Vagina (tissue), 2 donors: ENCODE results near the gene ARHGEF17.

Experiments
- POLR2A ChIP-seq, 2 donors: fragments of 450-650 bp; IDR thresholded peaks; one replicate each; pipeline ENCODE4 v1.6.1; 2017; ENCODE audit warnings: antibody characterized with exemption in 2 of 2, mild to moderate bottlenecking in 2 of 2, moderate library complexity in 2 of 2
- POLR2AphosphoS5 ChIP-seq, 2 donors: sonication (generic); formaldehyde crosslinking; IDR thresholded peaks; one replicate each; pipeline ENCODE4 v1.9.0; 2017; ENCODE audit warnings: antibody characterized with exemption in 2 of 2, mild to moderate bottlenecking in 2 of 2, low read depth in 1 of 2; ENCODE audit not compliant: insufficient read depth in 1 of 2
- TF ChIP-seq, protein P1 (sequence below), 3 experiments: fragments of 450-650 bp in 2 of 3; fragments of 200-600 bp in 1 of 3; sonication (generic) in 1 of 3; IDR thresholded peaks; one replicate each; pipeline ENCODE4 v1.5.1; 2017 to 2019; ENCODE audit warnings: antibody characterized with exemption in 3 of 3, mild to moderate bottlenecking in 2 of 3, moderate library complexity in 2 of 3

- TF ChIP-seq, protein P1, sequence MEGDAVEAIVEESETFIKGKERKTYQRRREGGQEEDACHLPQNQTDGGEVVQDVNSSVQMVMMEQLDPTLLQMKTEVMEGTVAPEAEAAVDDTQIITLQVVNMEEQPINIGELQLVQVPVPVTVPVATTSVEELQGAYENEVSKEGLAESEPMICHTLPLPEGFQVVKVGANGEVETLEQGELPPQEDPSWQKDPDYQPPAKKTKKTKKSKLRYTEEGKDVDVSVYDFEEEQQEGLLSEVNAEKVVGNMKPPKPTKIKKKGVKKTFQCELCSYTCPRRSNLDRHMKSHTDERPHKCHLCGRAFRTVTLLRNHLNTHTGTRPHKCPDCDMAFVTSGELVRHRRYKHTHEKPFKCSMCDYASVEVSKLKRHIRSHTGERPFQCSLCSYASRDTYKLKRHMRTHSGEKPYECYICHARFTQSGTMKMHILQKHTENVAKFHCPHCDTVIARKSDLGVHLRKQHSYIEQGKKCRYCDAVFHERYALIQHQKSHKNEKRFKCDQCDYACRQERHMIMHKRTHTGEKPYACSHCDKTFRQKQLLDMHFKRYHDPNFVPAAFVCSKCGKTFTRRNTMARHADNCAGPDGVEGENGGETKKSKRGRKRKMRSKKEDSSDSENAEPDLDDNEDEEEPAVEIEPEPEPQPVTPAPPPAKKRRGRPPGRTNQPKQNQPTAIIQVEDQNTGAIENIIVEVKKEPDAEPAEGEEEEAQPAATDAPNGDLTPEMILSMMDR (IDR thresholded peaks at IDR 0.05), result no peak
- no peak for TF ChIP-seq POLR2A (IDR thresholded peaks at IDR 0.05)
- TF ChIP-seq POLR2AphosphoS5 (IDR thresholded peaks at IDR 0.05; ENCODE audit: insufficient read depth in 1 of 2, low read depth in 1 of 2), result no peak
Measured at GRCh38 chr11:73398132-73398526, 90.1 kb downstream of the ARHGEF17 start.
